ENCODE results near the gene SEC24B.
"Not testable (repeated sequence)": the region's sequence is repeated elsewhere in the genome, so short reads cannot be mapped to it uniquely, and the experiment has no call there.

Gene SEC24B

DNA sequence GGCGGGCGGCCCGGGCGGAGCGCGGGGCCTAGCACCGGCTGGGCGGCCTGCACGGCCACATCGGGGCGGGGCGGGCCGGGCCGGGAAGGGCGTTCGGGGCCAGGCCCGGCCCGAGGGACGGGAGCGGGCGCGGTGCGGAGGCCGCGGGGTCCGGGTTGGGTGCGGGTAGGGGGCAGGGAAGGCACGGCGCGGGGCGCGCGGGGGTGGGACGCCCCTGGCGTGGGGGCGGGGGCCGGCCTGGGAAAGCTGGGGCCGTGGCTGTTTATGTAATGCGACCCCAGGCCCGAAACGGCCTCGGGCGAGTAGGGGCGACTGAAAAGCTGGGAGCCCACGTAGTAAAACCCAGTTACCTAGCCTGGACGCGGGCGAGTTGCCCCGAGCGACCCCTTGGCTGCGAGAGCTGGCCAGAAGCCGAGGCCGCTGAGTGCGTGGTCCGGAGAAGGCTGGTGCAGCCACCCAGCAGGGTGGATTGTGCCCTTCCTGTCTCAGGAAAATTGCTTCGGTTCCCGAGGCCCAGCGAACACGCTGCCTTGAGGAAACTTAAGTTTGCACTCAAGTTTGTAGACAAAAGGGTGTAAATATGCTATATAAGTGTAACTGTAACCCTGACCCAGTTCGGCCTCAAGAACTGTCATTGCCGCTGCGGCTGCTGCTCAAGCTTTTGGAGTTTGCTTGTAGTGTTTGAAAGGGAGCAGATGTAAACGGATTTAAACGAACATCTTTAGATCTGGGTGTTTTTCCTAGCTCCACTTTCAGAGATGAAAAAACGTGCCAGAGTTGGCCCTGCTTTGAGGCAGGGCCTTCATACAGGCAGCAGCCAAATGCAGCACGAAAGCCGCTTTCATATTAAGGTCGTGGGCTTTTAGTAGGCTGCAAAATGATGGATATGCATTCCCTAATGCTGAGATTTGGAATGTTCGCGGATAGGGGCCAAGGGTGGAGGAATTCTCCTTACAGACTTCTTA, 674 bp downstream of the SEC24B start:
- peak; percentile 34 for DNase-seq

DNA sequence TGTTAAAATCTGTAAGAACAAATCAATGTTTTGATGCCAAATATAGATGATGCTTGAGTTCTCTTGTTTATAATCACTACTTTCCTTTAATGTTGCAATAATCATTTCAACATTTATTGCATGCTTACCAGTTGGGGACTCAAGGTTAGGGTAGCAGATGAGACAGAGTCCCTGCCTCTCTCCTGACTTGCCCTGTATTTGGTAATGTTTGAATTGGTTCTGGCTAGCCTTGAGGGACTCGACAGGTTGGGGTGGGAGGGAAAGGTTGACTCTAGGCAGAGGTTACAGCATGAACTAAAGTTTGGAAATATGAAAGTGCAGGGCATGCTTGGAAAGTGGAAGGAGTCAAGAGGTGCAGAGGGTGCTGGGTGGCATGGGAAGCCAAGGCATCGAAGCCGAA, 2.0 kb downstream of the SEC24B start:
- no peak for DNase-seq

DNA sequence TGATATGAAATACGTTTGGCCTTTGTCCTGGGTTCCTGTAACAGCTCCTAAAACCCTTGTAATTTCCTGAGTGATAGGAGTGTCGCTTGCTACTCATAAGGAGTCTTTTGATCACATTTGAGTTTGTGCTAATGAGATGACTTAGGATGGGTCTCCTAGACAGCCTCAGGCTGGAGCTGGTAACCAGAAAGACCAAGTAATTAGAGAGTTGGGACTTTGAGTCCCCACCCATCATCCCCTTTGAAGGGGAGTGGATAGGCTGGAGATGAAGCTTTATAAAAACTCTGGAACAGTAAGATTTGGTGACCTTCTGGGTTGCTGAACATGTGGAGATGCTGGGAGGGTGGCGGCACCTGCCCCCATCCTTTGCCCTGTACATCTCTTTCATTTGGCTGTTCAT, 2.9 kb downstream of the SEC24B start:
- no peak for DNase-seq

DNA sequence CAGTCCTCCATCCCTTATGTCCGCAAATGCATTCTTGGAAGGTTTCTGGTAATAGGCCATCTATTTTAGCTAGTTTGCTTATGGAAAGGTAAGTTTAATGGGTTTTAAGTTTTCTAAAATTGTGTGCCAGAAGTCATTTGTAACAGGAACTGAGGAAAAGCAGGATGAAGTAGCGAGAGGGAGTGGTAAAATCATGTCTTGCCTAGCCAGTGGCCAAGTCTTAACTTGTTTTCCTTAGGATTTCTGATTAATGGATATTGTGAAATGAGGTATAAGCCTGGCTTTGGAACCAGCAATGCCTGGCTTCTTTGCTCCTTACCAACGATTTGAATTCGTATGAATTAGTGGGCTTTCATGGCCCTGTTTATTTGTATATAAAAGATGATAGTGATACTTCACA, 7.3 kb downstream of the SEC24B start:
- no peak for DNase-seq

DNA sequence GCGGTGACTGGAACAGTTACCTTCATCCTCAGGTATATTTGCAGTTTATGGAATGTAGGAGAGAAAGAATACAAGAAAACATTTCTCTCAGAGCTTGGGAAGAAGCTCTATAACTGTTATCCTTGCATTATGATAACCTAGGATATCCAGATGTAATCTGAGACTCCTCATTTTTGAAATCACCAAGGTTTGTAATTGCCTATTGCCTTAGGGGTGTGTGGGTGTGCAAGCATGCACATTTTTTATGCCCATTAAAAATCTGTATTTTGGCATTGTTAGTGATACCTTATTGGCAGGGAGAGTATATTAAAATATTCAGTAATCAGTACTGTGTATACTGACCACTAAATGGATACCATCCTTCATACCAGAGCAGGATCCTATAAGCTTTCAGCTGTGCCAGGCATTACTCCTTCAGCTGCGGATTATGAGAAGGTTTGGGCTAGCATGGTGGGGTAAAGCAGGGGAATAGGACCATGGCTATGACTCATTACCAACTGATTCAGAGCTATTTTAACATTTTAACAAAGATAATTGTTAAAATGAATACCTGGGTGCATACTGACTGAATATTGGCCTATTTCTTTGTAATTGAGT, 8.3 kb downstream of the SEC24B start:
- no peak for DNase-seq

DNA sequence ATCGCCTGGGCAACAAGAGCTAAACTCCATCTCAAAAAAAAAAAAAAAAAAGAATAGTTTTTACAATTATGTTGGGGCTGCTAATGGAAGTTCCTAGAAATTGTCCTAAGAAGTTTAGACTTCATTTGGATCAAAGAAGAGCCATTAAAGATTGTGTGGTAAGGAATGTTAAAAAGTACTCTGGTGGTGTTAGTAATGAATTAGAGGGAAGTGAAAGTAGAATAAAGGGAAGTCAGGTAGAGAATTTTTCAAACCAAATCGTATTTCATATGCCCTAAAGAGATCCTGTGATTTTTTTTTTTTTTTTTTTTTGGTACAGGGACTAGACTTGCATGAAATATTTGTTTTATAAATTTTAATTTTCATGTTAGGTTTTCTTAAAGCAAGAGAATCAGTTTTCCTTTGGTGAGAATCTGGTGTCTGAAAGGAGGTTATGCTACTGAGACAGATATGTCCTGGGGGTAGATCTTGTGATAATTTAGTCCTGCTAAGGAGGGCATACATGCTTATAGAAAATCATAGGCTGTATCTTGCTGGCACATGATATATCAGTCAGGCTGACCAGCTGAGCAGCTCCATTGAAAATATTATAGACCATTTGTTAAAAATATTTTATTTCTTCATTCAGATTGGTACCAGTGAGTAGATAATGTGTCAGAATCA, 10.7 kb downstream of the SEC24B start:
- DNase-seq, result no peak

DNA sequence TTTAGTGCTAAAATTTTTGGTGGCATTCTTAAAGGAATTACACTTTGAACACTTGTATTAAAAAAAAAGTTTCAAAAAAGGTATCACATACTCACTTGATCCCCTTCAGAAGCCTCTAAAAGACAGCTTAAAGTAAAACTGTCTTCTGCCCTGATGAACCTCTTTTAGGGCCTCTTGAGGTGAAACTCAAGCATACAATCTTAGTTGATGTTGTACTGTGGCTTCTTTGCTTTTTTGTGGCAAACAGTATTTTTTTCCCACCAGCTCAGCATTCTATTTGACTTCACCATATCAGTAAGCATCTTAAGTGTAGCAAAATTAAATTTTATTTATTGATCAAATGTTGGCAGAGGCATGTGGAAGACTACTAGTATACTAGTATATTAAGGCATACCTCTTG, 13.7 kb downstream of the SEC24B start:
- no peak for DNase-seq

DNA sequence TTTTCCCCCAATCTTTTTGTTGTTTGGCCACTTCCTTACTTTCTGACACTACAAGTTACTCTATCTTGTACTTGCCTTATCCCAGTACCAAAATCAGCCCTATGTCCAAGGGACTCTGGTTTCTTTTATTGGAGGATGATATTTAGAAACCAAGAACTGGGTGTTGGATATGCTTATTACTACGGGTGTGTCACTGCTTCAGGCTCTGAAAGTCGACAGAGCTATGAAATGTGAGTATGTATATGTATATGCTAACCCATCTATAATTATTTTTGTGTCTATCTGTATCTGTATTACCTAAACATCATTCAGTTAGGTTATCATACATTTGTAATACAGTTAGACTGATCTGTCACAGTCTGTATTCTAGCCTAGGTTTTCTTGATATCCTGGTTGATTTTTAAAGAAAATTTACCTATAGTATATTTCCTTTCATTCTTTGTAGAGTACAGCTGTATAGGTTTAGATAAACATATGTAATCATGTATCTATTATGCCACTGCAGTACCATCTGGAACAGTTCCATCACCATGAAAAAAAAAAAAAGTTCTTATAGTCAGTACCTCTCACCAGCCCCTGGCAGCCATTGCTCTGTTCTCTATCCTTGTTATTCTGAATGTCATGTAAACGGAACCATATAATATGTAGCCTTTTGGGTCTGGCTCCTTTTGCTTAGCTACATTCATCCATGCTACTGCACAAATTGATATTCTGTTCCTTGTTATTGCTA, 18.1 kb downstream of the SEC24B start:
- DNase-seq, result no peak

DNA sequence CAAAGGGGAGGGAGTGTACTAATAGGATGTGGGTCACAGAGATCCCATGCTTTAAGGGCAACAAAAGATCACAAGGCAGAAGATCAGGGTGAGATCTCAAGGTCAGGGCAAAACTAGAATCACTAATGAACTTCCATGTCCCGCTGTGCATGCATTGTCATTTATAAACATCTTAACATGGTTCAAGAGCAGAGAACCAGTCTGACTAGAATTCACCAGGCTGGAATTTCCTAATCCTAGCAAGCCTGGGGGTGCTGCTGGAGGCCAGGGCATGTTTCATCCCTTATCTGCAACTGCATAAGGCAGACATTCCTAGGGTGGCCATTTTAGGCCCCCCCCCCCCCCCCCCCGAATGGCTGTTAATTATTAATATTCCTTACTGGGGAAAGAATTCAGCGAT, 19.5 kb downstream of the SEC24B start:
- DNase-seq, result not testable (repeated sequence)

DNA sequence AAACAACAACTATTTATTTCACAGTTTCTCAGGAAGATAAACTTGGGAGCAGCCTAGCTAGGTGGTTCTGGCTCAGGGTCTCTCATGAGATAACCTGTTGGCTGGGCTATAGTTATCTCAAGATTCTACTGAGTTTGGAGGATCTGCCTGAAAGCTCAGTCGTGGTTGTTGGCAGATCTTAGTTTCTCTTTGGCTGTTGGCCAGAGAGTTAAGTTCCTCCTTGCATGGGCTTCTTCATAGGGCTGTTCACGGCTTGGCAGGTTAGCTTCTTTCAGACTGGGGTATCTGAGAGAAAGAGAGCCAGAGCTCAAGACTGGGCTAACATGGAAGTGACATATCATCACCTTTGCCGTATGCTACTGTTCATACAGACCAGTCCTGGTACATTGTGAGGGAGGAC, 28.7 kb downstream of the SEC24B start:
- no peak for DNase-seq

DNA sequence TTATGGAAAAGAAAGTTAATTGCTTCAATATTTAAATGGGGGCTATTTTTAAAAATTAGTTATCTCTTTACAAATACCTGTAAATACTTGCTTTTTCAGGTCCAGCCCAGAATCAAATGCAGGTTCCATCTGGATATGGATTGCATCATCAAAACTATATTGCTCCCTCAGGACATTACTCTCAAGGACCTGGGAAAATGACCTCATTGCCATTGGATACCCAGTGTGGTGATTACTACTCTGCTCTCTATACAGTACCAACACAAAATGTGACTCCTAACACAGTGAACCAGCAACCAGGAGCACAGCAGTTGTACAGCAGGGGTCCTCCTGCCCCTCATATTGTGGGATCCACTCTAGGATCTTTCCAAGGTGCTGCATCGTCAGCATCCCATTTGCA, 29.2 kb downstream of the SEC24B start:
- DNase-seq, result peak; percentile 7

DNA sequence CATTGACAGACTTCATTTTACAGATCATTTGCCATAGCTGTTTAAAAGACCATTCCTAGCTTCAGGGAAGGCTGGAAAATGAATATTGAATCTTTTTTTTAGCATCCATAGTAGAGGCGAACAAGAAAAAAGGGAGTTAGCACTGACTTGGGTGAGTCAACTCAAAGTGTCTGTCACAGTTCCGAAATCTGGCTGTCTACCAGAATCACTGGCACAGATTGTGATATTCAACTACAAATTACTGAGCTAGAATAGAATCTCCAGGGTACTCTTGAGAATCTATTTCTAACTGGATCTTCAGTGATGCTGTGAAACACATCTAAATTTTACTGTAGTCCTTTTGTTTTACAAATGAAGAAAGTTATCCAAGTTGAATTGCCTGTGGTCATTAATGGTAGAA, 31.5 kb downstream of the SEC24B start:
- peak; percentile 7 for DNase-seq

DNA sequence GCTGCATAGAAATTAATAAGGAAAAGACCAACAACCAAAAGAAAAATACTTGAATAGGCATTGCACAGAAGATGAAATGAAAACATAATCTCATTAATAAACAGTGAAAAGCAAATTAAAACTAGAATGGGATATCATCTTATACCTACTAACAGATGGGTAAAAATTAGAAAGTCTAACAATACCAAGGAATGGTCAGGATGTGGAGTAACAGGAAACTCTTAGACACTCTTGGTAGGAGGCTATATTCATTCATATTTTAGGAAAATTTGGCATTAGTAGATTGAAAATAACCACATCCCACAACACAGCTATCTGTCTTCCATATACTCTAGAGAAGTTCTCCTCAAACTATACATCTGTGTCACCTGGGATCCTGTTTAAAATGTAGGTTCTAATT, 36.3 kb downstream of the SEC24B start:
- no peak for DNase-seq

DNA sequence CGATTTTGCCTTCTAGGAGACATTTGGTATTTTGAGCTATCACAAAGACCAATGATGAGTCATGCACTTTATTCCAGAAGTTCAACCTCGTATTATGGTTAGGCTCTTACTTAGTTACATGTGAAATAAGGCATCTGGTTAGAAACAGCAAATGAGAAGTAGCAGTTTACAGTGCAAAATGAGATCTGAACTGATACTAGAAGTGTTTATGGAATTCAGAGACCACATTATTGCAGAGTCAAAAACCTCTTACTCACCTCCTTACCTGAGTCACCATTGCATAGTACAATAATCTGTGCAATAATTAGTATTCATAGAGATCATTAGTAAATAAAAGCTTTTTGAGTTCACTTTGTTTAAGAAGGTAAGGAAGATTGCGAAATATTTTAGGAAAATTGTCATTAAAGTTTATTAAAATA, 38.7 kb downstream of the SEC24B start:
- peak; percentile 53 for DNase-seq

DNA sequence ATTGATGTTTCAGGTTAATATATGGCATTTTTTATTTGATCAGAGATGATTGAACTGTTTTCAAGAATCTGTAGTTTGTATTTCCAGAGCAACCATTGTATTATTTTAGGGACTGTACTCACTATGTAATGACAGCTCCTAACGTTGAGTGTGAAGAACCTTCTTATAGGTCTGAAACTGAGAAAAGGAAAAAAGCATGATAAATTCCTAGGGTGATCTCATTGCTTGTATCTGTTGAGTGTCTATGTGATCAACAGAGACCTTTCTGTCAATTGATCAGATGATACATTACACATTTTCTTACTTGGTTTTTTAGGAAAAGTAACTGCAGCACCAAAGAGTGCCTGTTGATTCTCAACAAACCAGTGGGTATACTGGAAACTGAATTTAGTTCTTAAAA, 40.2 kb downstream of the SEC24B start:
- DNase-seq, result no peak

DNA sequence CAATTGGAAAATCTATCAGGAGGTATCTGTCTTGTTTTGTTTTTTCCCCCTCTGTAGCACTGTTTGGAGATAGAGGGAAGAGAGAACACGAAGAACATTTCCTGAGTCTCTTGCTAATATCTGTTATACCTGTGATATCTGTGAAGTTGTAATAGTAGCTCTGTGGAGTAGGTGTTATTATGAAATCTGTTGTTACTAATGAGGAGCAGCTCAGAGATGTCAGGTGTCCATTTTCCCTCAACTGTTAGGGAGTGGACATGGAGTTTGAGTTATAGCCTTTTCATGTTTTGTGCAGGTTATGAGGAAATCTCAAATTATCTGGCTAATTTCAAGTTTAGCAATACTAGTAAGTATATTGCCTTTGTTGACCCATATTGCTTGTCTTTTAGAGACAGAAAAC, 52.4 kb downstream of the SEC24B start:
- DNase-seq, result no peak

DNA sequence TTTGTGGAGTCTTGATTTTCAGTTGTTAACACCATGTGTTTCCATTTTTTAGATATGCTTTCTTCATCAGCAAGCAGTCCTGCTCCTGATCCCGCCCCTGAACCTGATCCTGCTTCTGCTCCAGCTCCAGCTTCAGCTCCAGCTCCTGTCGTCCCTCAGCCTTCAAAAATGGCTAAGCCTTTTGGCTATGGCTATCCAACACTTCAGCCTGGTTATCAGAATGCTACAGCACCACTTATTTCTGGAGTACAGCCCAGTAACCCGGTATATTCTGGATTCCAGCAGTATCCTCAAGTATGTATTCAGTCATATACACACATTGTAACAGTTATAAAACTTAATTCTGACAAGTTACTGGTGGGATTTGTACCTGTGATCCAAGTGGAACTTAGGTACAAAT, 60.9 kb downstream of the SEC24B start:
- no peak for DNase-seq

DNA sequence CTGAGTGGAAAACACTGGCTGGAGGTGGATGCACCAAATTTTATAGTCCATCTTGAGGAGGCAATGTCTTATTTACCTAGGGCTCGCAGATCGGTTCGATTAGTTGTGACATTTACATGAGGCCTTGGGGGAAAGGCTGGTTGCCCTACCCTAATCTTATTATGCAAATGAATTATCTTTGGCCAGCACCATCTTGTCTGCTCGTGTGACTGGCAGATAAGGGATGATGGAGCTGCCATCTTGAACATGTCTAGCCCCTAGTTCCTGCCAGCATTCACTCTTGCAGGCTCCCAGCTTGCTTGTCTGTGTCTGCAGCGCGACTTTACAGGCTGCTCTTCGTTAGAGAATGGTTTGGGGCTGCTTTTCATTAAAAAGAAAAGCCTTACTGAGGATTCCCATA, 61.9 kb downstream of the SEC24B start:
- no peak for DNase-seq

DNA sequence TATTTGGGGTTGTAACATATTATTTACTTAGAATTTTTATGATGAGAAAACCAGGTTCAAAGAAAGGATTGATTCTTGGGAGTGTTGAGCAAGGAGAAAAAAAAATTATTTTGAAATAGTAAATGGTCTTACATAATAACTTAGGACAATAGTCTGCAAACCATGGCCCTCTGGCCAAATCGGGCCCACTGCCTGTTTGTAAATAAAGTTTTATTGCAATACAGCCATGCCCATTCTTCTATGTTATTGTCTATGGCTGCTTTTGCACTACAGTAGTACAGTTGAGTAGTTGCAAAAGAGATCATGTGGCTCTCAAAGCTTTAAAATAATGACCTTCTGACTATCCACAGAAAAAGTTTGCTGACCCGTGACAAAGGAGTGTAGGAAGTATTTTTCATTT, 63.3 kb downstream of the SEC24B start:
- DNase-seq, result no peak

DNA sequence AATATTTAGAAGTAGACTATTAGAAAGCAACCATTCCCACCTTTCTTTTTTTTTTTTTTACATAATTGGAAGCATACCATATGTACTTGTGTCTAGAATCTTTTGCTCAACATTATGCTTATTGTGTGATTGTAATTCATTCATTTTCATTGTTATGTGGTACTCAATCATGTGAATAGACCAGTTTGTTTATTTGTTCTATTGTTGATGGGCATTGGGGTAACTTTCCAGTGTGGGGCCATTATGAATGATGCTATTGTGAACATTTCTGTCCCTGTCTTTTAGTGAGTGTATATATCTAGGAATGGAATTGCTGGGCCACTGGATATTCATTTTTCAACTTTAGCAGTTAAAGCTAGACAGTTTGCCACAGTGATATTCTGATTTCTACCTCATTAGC, 63.9 kb downstream of the SEC24B start:
- no peak for DNase-seq

DNA sequence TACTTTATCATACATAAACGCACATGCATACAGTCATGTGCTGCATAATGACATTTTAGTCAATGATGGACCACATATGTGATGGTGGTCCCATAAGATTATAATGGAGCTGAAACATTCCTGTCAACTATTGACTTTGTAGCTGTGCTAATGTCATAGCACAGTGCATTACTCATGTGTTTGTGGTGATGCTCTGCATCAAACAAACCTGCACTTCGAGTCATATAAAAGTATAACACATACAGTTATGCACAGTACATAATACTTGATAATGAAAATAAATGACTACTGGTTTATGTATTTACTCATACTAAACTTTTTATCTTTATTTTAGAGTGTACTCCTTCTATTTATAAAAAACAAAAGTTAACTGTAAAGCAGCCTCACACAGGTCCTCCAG, 65.9 kb downstream of the SEC24B start:
- no peak for DNase-seq

DNA sequence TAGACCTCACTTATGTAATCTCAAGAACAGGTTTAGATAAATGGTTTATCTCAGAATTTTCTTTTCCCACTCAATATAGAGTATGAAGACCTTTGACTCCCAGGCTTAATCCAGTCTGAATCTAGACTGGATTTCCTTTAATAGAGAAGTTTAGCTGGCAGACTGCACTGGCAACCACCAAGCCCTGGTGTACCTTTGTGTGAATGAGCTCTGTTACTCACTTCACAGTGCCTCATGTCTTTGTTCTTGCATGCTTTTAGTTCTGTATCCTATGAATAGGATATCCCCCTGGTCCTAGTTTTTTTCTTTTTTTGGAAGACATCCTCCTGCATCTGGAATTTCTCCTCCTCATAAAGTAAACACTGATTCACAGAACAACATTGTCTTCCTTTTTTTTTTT, 73.3 kb downstream of the SEC24B start:
- DNase-seq, result no peak

DNA sequence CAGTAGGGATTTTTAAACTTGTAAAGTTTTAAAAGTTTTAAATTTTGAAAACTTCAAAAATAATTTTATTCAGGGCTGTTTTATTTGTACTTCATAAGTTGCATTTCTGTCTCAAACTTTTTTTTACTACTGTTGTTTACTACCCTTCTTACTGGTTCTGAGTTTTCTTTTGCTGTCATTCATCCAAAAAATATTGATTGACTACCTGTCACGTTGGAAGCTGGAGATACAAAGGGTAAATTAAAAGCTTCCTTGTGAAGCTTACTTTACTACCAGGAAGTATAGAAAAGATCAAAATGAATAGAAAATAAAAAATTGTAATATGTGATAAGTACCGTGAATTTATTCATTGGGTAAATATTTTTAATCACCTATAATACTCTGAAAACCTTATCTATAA, 77.1 kb downstream of the SEC24B start:
- DNase-seq, result no peak
